HEK293 (cell line): ENCODE results near the gene DLL4.

Experiments
- CTCF ChIA-PET: fragments of 350-600 bp; formaldehyde crosslinking; extraction: SDS; loops from one replicate; lab custom pipeline; 2021; ENCODE audit warnings: antibody characterized with exemption; lab: Yijun Ruan, JAX
- POLR2A ChIA-PET: fragments of 300-600 bp; formaldehyde crosslinking; extraction: SDS; loops from one replicate; lab custom pipeline; 2020; ENCODE audit warnings: antibody characterized with exemption, inconsistent platforms; lab: Yijun Ruan, JAX
- H3K27ac ChIP-seq: fragments of 200-500 bp; sonication (Bioruptor generic); 2 replicates; pipeline ENCODE4 v1.5.1; 2014; ENCODE audit warnings: low read depth, low read length, control low read depth, inconsistent platforms; ENCODE audit errors: extremely low read depth
- H3K36me3 ChIP-seq, 2 experiments: fragments of 200-500 bp in 1 of 2; sonication (Bioruptor generic) in 1 of 2; 1 replicate in 1 of 2; 2 replicates in 1 of 2; pipeline ENCODE4 v1.5.1; 2014 to 2017; ENCODE audit warnings: inconsistent platforms in 2 of 2, low read length in 2 of 2; ENCODE audit not compliant: control insufficient read depth in 2 of 2, insufficient read depth in 1 of 2
- H3K4me1 ChIP-seq: fragments of 200-500 bp; sonication (Bioruptor generic); 2 replicates; pipeline ENCODE4 v1.5.1; 2014; ENCODE audit warnings: mild to moderate bottlenecking, low read length, inconsistent platforms; ENCODE audit not compliant: control insufficient read depth, insufficient read depth
- H3K4me3 ChIP-seq: 2 replicates; pipeline ENCODE4 v1.5.1; 2011; ENCODE audit warnings: low read depth, mild to moderate bottlenecking, control low read depth, low read length, moderate library complexity
- H3K9me3 ChIP-seq: fragments of 200-500 bp; sonication (Bioruptor generic); 2 replicates; pipeline ENCODE4 v1.5.1; 2014; ENCODE audit warnings: low read depth, low read length, inconsistent platforms; ENCODE audit not compliant: control insufficient read depth, insufficient read depth
- GLI4 ChIP-seq: fragments of 450-650 bp; formaldehyde crosslinking; IDR thresholded peaks from 2 replicates; pipeline ENCODE4 v1.5.1; 2016; ENCODE audit warnings: missing biosample characterization, missing genetic modification characterization
- INSM2 ChIP-seq: fragments of 450-650 bp; formaldehyde crosslinking; IDR thresholded peaks from 2 replicates; pipeline ENCODE4 v1.5.1; 2016; ENCODE audit warnings: missing biosample characterization, missing genetic modification characterization
- SETDB1 ChIP-seq: IDR thresholded peaks from one replicate; pipeline ENCODE4 v1.6.1; 2017; ENCODE audit warnings: mild to moderate bottlenecking, low read length, moderate library complexity, mixed read lengths; ENCODE audit not compliant: insufficient read length
- SP2 ChIP-seq: fragments of 450-650 bp; formaldehyde crosslinking; IDR thresholded peaks from 2 replicates; pipeline ENCODE4 v1.5.1; 2016; ENCODE audit warnings: missing biosample characterization, missing genetic modification characterization
- SP7 ChIP-seq: fragments of 450-650 bp; formaldehyde crosslinking; IDR thresholded peaks from 2 replicates; pipeline ENCODE4 v1.5.1; 2016; ENCODE audit warnings: missing biosample characterization, missing genetic modification characterization
- WT1 ChIP-seq: fragments of 450-650 bp; formaldehyde crosslinking; IDR thresholded peaks from 2 replicates; pipeline ENCODE4 v1.5.1; 2016; ENCODE audit warnings: missing biosample characterization, missing genetic modification characterization
- ZBTB26 ChIP-seq: fragments of 450-650 bp; formaldehyde crosslinking; optimal IDR thresholded peaks from 2 replicates; pipeline ENCODE3; 2016; ENCODE audit warnings: missing biosample characterization, mild to moderate bottlenecking, missing genetic modification characterization
- ZFHX2 ChIP-seq: fragments of 450-650 bp; formaldehyde crosslinking; conservative IDR thresholded peaks from 2 replicates; pipeline ENCODE4 v1.5.1; 2016; ENCODE audit warnings: missing biosample characterization, missing genetic modification characterization
- ZNF121 ChIP-seq: fragments of 450-650 bp; formaldehyde crosslinking; IDR thresholded peaks from 2 replicates; pipeline ENCODE4 v1.5.1; 2016; ENCODE audit warnings: missing biosample characterization, missing genetic modification characterization
- ZNF19 ChIP-seq: fragments of 450-650 bp; formaldehyde crosslinking; IDR thresholded peaks from 2 replicates; pipeline ENCODE4; 2016; ENCODE audit warnings: missing biosample characterization, missing genetic modification characterization, low read depth
- ZNF248 ChIP-seq: fragments of 450-650 bp; formaldehyde crosslinking; IDR thresholded peaks from 2 replicates; pipeline ENCODE4 v1.5.1; 2017; ENCODE audit warnings: missing biosample characterization, missing genetic modification characterization
- ZNF280D ChIP-seq: fragments of 450-650 bp; formaldehyde crosslinking; IDR thresholded peaks from 2 replicates; pipeline ENCODE4 v1.5.1; 2016; ENCODE audit warnings: missing biosample characterization, missing genetic modification characterization
- ZNF398 ChIP-seq: fragments of 450-650 bp; formaldehyde crosslinking; IDR thresholded peaks from 2 replicates; pipeline ENCODE4 v1.5.1; 2017; ENCODE audit warnings: missing biosample characterization, missing genetic modification characterization
- ZNF449 ChIP-seq: fragments of 450-650 bp; formaldehyde crosslinking; IDR thresholded peaks from 2 replicates; pipeline ENCODE4 v1.5.1; 2017; ENCODE audit warnings: missing biosample characterization, mild to moderate bottlenecking, missing genetic modification characterization, moderate library complexity
- ZNF510 ChIP-seq: fragments of 450-650 bp; formaldehyde crosslinking; IDR thresholded peaks from 2 replicates; pipeline ENCODE4 v1.5.1; 2018; ENCODE audit warnings: mild to moderate bottlenecking, missing genetic modification characterization, missing biosample characterization; ENCODE audit not compliant: insufficient replicate concordance
- ZNF621 ChIP-seq: fragments of 450-650 bp; formaldehyde crosslinking; IDR thresholded peaks from 2 replicates; pipeline ENCODE4 v1.5.1; 2017; ENCODE audit warnings: missing biosample characterization, missing genetic modification characterization
- ZNF623 ChIP-seq: fragments of 450-650 bp; formaldehyde crosslinking; IDR thresholded peaks from 2 replicates; pipeline ENCODE4 v1.5.1; 2016; ENCODE audit warnings: missing biosample characterization, missing genetic modification characterization
- ZSCAN30 ChIP-seq: fragments of 450-650 bp; IDR thresholded peaks from 2 replicates; pipeline ENCODE4 v1.5.1; 2018; ENCODE audit warnings: missing biosample characterization, mild to moderate bottlenecking, missing genetic modification characterization, moderate library complexity

Gene DLL4

GRCh38 chr15:40906991-40907802 lies 21.9 kb upstream of the DLL4 start:
- CTCF ChIA-PET, result interaction anchor here (0.5 to 7.1 kb wide), 12 partner anchors 16 to 402 kb away, joined by 3 to 71 read pairs (median 4); partner anchors contain the start of gene DLL4
- POLR2A ChIA-PET, result interaction anchor here (1.4 kb wide), 1 partner anchor 46 kb away, joined by 4 read pairs; the partner anchor contains the start of gene CHAC1
- peaks cover 0 to 24% of the 10 kb centered on the region in 2 experiments; a peak in 1 of 3 replicates for H3K36me3 ChIP-seq
- peaks cover 2% of the 10 kb centered on the region; the same call in 1 of the 2 replicates for H3K4me1 ChIP-seq
- no peak for TF ChIP-seq SETDB1
- no peak for TF ChIP-seq GLI4
- TF ChIP-seq WT1 (tag by site-specific recombination), result no peak
- TF ChIP-seq ZNF398 (tag by site-specific recombination), result peak; percentile 45; the same call in 1 of the 2 replicates
- TF ChIP-seq ZNF449 (tag by site-specific recombination), result peak; percentile 87
- peak; percentile 34 for TF ChIP-seq SP2 (tag by site-specific recombination)
- no peak for TF ChIP-seq ZNF121 (tag by site-specific recombination)
- TF ChIP-seq ZNF19 (tag by site-specific recombination), result no peak
- peak; percentile 42 for TF ChIP-seq ZFHX2 (tag by site-specific recombination)
- no peaks in the 10 kb centered on the region for H3K9me3 ChIP-seq
- 0 out of 2 replicates have a peak overlapping the region, but pooled peaks have one; percentile 37 for H3K27ac ChIP-seq
- H3K4me3 ChIP-seq, result peak overlapping the region; percentile 30; the same call in 1 of the 2 replicates

GRCh38 chr15:40908095-40908494 lies 21.0 kb upstream of the DLL4 start:
- CTCF ChIA-PET, result interaction anchor here (0.9 to 7.1 kb wide), 3 partner anchors 21 to 116 kb away, joined by 3 to 71 read pairs (median 18); partner anchors contain the start of gene DLL4
- Histone ChIP-seq H3K9me3 (no peaks in the 10 kb centered on the region), H3K4me3 (no peak overlapping the region), H3K4me1 (peaks cover 2% of the 10 kb centered on the region; the same call in 1 of the 2 replicates)
- no peak for TF ChIP-seq SP2 (tag by site-specific recombination)
- TF ChIP-seq INSM2 (tag by site-specific recombination), result no peak
- TF ChIP-seq ZSCAN30, result no peak
- no peak for TF ChIP-seq ZNF623 (tag by site-specific recombination)
- TF ChIP-seq SP7 (tag by site-specific recombination), result no peak
- TF ChIP-seq ZNF248 (tag by site-specific recombination), result no peak
- TF ChIP-seq ZBTB26, result no peak
- TF ChIP-seq ZNF621, result no peak
- TF ChIP-seq ZNF280D, result no peak
- TF ChIP-seq ZNF510, result no peak
- TF ChIP-seq, all 188 proteins: peak for 0
- POLR2A ChIA-PET, result no interaction called here
- H3K27ac ChIP-seq, result no peak overlapping the region
- peaks cover 0 to 16% of the 10 kb centered on the region in 2 experiments; a peak in 1 of 3 replicates for H3K36me3 ChIP-seq
